T-cell (primary cell): ENCODE results near the gene ROPN1B. TPM values are rescaled to one million over a fixed set of nuclear protein-coding genes. Genes with fewer than 3 reads are reported as not detected.
"Not testable (repeated sequence)": the region's sequence is repeated elsewhere in the genome, so short reads cannot be mapped to it uniquely, and the experiment has no call there.

Experiments used
- ATAC-seq, 4 experiments: fragments of 200-7000 bp in 3 of 4; fragments of 150-1000 bp in 1 of 4; cut with Tn5 transposase; replicated peaks in 1 of 4; 1 replicate in 3 of 4; 2 replicates in 1 of 4; pipeline ENCODE4 v1.10.0; 2021; ENCODE audit warnings: moderate library complexity in 3 of 4, mild to moderate bottlenecking in 2 of 4, moderate number of reproducible peaks in 1 of 4
- CTCF ChIA-PET, 2 donors: fragments of 300-600 bp; sonication (Branson Sonifier 250); formaldehyde crosslinking; loops; one replicate each; lab custom pipeline; 2022; ENCODE audit warnings: antibody characterized with exemption in 2 of 2; lab: Charles Lee
- POLR2A ChIA-PET, 2 donors: fragments of 300-600 bp; sonication (Branson Sonifier 250); formaldehyde crosslinking; loops; one replicate each; lab custom pipeline; 2022; ENCODE audit warnings: antibody characterized with exemption in 2 of 2; lab: Charles Lee
- DNase-seq, 35 experiments: peaks; one replicate each; pipeline versions ENCODE4 v3.0.0 to v3.0.0-alpha.2; 2013 to 2023
- H3K27ac ChIP-seq: one replicate; pipeline ENCODE4 v1.5.1; 2013; ENCODE audit warnings: low read length
- H3K27me3 ChIP-seq, 2 experiments: replicated peaks in 1 of 2; 1 replicate in 1 of 2; 2 replicates in 1 of 2; pipeline versions ENCODE4 v1.6.1 to v1.7.0; 2013; ENCODE audit warnings: low read length in 1 of 2, mixed read lengths in 1 of 2; ENCODE audit not compliant: control insufficient read depth in 2 of 2, insufficient read depth in 2 of 2; ENCODE audit errors: extremely low read depth in 1 of 2
- H3K36me3 ChIP-seq, 2 donors: 1 replicate in 1 of 2; 2 replicates in 1 of 2; pipeline versions ENCODE4 v1.6.1 to v1.7.0; 2013; ENCODE audit warnings: low read length in 1 of 2; ENCODE audit not compliant: control insufficient read depth in 2 of 2, insufficient read depth in 1 of 2; ENCODE audit errors: extremely low read depth in 1 of 2
- H3K4me1 ChIP-seq, 2 experiments: 1 replicate in 1 of 2; 2 replicates in 1 of 2; pipeline versions ENCODE4 v1.6.1 to v1.7.0; 2013; ENCODE audit warnings: low read length in 2 of 2, mixed read lengths in 1 of 2; ENCODE audit not compliant: insufficient read depth in 2 of 2, control insufficient read depth in 1 of 2; ENCODE audit errors: extremely low read depth in 1 of 2
- H3K4me3 ChIP-seq, 2 donors: 1 replicate in 1 of 2; 2 replicates in 1 of 2; pipeline versions ENCODE4 v1.5.1 to v1.7.0; 2013; ENCODE audit warnings: mild to moderate bottlenecking in 2 of 2, low read length in 1 of 2, moderate library complexity in 1 of 2; ENCODE audit not compliant: control insufficient read depth in 1 of 2; ENCODE audit errors: extremely low read depth in 1 of 2
- H3K9me3 ChIP-seq: 2 replicates; pipeline ENCODE4 v1.7.0; 2013
- H3K27ac Mint-ChIP-seq, 2 donors: one replicate each; pipeline ENCODE4 v1.8.0; 2020 to 2021; ENCODE audit warnings: mild to moderate bottlenecking in 2 of 2, mixed read lengths in 2 of 2
- H3K27me3 Mint-ChIP-seq, 2 donors: one replicate each; pipeline ENCODE4 v1.8.0; 2021 to 2022; ENCODE audit warnings: mixed read lengths in 2 of 2
- H3K36me3 Mint-ChIP-seq: one replicate; pipeline ENCODE4 v1.8.0; 2021; ENCODE audit warnings: mixed read lengths
- H3K4me1 Mint-ChIP-seq, 3 donors: one replicate each; pipeline ENCODE4 v1.8.0; 2020 to 2022; ENCODE audit warnings: mixed read lengths in 3 of 3, mild to moderate bottlenecking in 1 of 3
- H3K4me3 Mint-ChIP-seq, 3 donors: one replicate each; pipeline ENCODE4 v1.8.0; 2020 to 2022; ENCODE audit warnings: mild to moderate bottlenecking in 3 of 3, mixed read lengths in 3 of 3, moderate library complexity in 3 of 3
- H3K9me3 Mint-ChIP-seq, 3 donors: one replicate each; pipeline ENCODE4 v1.8.0; 2020 to 2022; ENCODE audit warnings: mixed read lengths in 3 of 3
- WGBS: methylation state at CpG from one replicate; pipeline ENCODE4 v1.1.5; 2013; ENCODE audit warnings: missing lambda C conversion rate; ENCODE audit not compliant: insufficient coverage; 5-methylcytosine and 5-hydroxymethylcytosine counted together
- total RNA-seq, 35 experiments: library from RNA in 6 of 35; stranded (reverse) in 6 of 35; fragments of 120-200 nt in 1 of 35; gene quantifications; one replicate each; pipeline versions ENCODE4 v1.2.1 to v1.2.4 and lab custom pipeline; 2013 to 2026

Gene ROPN1B
- total RNA-seq, 5 donors from 2014 or later (not counting 1 experiment from before 2014, with no cell fraction given) = not detected

DNA sequence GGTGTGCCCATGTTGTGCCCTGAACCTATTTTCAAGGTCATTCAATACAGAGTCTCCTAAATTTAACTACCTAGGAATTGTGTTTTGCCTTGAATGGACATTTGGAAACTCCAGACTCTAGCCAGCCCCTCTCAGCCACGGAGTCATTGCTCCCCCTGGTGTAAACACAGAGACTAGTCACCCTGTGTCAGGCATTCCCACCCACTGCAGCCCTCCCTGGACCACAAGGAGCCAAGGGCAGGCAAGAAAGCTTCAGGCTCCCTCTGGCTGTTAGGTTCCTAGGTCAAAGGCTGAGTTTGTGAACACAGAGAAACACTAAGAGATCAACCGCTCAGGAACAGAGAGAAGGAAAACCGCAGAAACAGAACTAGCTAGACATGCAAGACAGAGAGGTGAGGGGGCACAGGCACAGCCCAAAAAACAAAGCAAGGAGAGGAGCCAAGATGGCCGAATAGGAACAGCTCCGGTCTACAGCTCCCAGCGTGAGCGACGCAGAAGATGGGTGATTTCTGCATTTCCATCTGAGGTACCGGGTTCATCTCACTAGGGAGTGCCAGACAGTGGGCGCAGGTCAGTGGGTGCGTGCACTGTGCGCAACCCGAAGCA lies 32.7 kb upstream of the ROPN1B start:
- H3K27me3 Mint-ChIP-seq = peaks cover 15 to 23% of the 10 kb centered on the region in 2 donors
- H3K36me3 ChIP-seq, POLR2A ChIA-PET, DNase-seq, H3K4me3 ChIP-seq, H3K4me1 Mint-ChIP-seq, H3K27me3 ChIP-seq, H3K9me3 ChIP-seq, H3K4me3 Mint-ChIP-seq, H3K36me3 Mint-ChIP-seq, CTCF ChIA-PET, H3K27ac Mint-ChIP-seq, H3K27ac ChIP-seq, H3K4me1 ChIP-seq, H3K9me3 Mint-ChIP-seq, ATAC-seq: not testable (repeated sequence)
- WGBS = 81% methylated on average over 8 of the region's 13 CpGs

DNA sequence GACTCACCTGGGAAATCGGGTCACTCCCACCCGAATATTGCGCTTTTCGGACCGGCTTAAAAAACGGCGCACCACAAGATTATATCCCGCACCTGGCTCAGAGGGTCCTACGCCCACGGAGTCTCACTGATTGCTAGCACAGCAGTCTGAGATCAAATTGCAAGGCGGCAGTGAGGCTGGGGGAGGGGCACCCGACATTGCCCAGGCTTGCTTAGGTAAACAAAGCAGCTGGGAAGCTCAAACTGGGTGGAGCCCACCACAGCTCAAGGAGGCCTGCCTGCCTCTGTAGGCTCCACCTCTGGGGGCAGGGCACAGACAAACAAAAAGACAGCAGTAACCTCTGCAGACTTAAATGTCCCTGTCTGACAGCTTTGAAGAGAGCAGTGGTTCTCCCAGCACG lies 32.1 kb upstream of the ROPN1B start:
- POLR2A ChIA-PET, H3K27me3 ChIP-seq, H3K4me3 ChIP-seq, H3K4me1 Mint-ChIP-seq, H3K4me1 ChIP-seq, H3K27ac Mint-ChIP-seq, CTCF ChIA-PET, H3K36me3 ChIP-seq, H3K9me3 Mint-ChIP-seq, ATAC-seq, H3K9me3 ChIP-seq, H3K27ac ChIP-seq, H3K4me3 Mint-ChIP-seq, DNase-seq, H3K36me3 Mint-ChIP-seq: not testable (repeated sequence)
- 98% methylated on average over 8 of the region's 13 CpGs for WGBS
- peaks cover 15 to 23% of the 10 kb centered on the region in 2 donors for H3K27me3 Mint-ChIP-seq

GRCh38 chr3:125947806-125948205 lies 21.2 kb upstream of the ROPN1B start:
- H3K4me3 ChIP-seq, H3K9me3 ChIP-seq, ATAC-seq, H3K4me1 ChIP-seq, H3K27ac Mint-ChIP-seq, H3K27ac ChIP-seq, H3K4me3 Mint-ChIP-seq, DNase-seq, POLR2A ChIA-PET, H3K4me1 Mint-ChIP-seq, H3K9me3 Mint-ChIP-seq, CTCF ChIA-PET, H3K27me3 ChIP-seq, H3K36me3 ChIP-seq, H3K36me3 Mint-ChIP-seq: not testable (repeated sequence)
- H3K27me3 Mint-ChIP-seq = peaks cover 32 to 47% of the 10 kb centered on the region in 2 donors
- WGBS = no CpG with 5 or more reads among the region's 2 CpGs

GRCh38 chr3:125948901-125949300 lies 20.1 kb upstream of the ROPN1B start:
- WGBS = 0% methylated on average over 1 of the region's 3 CpGs
- H3K36me3 ChIP-seq, H3K27ac Mint-ChIP-seq, H3K36me3 Mint-ChIP-seq, H3K27me3 ChIP-seq, H3K4me3 ChIP-seq, H3K4me1 ChIP-seq, H3K4me1 Mint-ChIP-seq, H3K9me3 Mint-ChIP-seq, DNase-seq, H3K27ac ChIP-seq, ATAC-seq, POLR2A ChIA-PET, H3K4me3 Mint-ChIP-seq, H3K9me3 ChIP-seq, CTCF ChIA-PET: not testable (repeated sequence)
- H3K27me3 Mint-ChIP-seq = peaks cover 32 to 49% of the 10 kb centered on the region in 2 donors

- WGBS = 100% methylated on average over 1 of the region's 3 CpGs
- ATAC-seq, H3K27ac ChIP-seq, H3K27ac Mint-ChIP-seq, H3K4me3 ChIP-seq, DNase-seq, H3K27me3 ChIP-seq, H3K4me1 Mint-ChIP-seq, H3K4me1 ChIP-seq, H3K9me3 Mint-ChIP-seq, POLR2A ChIA-PET, H3K9me3 ChIP-seq, H3K36me3 Mint-ChIP-seq, CTCF ChIA-PET, H3K36me3 ChIP-seq, H3K4me3 Mint-ChIP-seq: not testable (repeated sequence)
- H3K27me3 Mint-ChIP-seq = peaks cover 21 to 40% of the 10 kb centered on the region in 2 donors
These were observed 17.8 kb upstream of the ROPN1B start for GRCh38 chr3:125951176-125951575.

- H3K36me3 ChIP-seq, H3K4me3 ChIP-seq, ATAC-seq, H3K9me3 ChIP-seq, CTCF ChIA-PET, H3K4me1 Mint-ChIP-seq, H3K27ac Mint-ChIP-seq, POLR2A ChIA-PET, H3K4me3 Mint-ChIP-seq, H3K36me3 Mint-ChIP-seq, H3K4me1 ChIP-seq, H3K9me3 Mint-ChIP-seq, H3K27ac ChIP-seq, DNase-seq: not testable (repeated sequence)
- peaks cover 13 to 29% of the 10 kb centered on the region in 2 donors for H3K27me3 Mint-ChIP-seq
- WGBS = no CpG with 5 or more reads among the region's 4 CpGs
- peaks cover 0 to 33% of the 10 kb centered on the region in 2 experiments for H3K27me3 ChIP-seq
These were observed 12.0 kb upstream of the ROPN1B start for GRCh38 chr3:125957020-125957419.
